HG03558 (cell line): ENCODE results near the gene FAM174C.
A peak's percentile ranks its signal among the peaks of the same experiment; 100 is the strongest.
"Not testable (repeated sequence)": the region's sequence is repeated elsewhere in the genome, so short reads cannot be mapped to it uniquely, and the experiment has no call there.

Experiments used
- ATAC-seq: cut with Tn5 transposase; IDR thresholded peaks from one replicate; pipeline ENCODE4 v1.9.1; 2021; ENCODE audit warnings: moderate number of reproducible peaks; ENCODE audit not compliant: unreplicated experiment; ENCODE audit errors: extremely low read depth

FAM174C gene

DNA sequence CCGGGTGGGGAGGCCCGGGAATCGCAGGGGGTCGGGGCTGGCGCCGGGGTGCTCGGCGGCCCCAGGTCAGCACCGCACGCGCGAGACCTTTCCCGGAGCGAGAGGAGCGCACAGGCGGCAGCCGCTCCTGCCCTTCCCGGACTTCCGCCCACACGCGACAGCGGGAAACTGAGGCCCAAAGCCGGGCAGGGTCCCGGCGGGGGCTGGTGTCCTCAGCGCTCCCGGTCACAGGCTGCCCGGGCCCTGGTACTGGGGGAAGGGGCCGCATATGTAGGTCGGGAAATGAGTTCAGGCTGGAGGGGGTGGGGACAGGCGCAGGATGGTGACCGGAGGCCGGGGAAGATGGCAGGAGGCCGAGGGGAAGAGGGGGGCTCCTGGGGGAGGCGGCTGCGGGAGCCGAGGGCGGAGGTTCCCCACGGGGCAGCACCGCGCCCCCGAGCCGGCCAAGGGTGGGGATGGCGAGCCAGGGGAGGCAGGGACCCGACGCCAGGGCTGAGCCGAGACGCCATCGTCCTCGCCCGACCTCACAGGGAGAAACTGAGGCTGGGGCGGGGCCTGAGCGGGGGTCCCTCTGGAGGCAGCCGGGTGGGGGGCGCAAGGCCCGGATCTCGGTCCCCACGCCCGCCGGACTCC lies 38.2 kb upstream of the FAM174C start:
- no peak for ATAC-seq

DNA sequence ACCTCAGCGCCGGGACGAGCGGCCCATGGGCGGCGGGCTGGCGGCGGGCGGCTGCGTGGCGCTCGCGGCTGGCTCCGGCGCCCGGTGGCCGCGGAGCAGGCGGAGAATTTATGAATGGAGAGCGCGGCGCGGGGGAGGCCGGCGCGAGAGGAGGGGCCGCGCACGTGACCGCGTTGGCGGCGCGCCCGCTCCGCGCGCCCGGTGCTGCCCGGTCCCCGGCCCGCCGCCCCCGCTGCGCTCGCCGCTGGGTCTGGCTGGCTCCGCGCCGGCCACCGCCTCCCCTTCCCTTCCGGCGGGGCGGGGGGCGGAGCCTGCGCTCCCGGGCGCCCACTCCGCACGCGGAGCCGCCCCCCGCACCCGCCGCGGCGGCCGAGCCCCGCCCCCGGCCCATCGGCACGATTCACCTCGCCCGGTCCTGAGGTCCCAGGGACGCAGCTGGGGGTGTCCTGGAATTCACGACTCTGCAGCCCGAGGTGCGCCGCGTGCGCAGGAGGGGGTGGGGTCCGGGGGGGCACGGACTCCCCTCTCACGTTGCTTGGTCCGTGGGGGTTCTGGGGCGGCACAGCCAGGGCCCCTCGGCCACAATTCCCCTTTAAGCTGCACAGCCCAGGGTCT lies 37.5 kb upstream of the FAM174C start, which contains the start of gene CBARP:
Gene CBARP, minus strand, starts transcription at position 252 of the 615 bp plus-strand sequence. CDS start 1,905 bp downstream, outside the sequence.
- ATAC-seq: no peak

DNA sequence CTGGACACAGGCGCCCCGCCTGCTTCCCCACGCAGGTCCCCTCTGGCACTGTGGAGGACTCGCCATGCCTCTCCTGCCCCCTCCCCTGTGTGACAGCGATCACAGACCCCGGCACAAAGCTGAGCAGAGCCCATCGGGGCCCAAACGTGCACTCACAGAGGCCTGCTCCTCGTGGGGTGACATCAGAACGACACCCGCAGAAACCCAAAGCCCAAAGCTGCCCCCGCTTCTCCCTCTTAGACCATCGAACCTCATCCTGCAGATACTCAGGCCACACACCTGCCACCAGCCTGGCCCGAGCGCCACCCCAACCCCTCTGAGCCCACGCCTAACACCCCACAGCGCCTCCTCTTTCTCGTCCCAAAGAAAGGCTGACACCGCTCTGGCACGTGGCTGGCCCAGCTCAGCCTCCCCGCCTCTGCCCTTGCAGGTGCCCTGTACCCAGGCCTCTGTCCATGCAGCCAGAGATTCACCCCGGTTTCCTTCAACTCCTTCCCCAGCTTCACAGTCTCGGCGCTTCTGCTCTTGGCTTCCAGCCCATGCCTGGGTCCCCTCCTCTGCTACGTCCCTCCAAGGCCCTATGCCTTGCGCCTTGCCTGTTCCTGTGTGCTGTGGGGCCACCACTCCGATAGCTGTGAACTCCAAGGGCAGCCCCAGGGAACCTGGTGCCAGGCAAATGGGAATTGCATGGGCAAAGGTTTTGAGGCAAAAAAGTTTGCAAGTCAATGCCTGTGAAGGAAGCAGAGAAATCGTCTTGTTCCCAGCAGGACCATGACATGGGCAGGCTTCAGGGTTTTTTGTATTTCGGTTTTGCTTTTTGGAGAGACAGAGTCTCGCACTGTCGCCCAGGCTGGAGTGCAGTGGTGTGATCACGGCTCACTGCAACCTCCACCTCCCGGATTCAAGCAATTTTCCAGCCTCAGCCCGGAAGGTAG lies 36.7 kb upstream of the FAM174C start:
- ATAC-seq: no peak

DNA sequence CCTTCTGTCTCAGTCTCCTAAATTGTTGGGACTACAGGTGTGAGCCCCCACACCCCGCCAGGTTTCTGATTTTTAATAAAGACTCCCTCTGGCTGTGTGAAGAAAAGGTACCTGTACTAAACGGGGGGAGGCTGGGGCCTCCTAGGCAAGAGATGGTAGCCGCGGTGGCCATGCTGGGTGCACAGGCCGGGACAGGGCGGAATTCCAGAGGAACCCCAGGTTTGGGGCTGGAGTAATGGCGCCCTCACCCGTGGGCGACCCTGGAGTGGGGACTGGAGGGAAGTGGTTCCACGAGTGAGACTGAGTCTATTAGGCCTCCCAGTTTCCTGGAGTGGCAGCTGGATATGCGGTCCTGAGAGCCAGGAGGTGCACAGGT lies 35.9 kb upstream of the FAM174C start:
- ATAC-seq: no peak

DNA sequence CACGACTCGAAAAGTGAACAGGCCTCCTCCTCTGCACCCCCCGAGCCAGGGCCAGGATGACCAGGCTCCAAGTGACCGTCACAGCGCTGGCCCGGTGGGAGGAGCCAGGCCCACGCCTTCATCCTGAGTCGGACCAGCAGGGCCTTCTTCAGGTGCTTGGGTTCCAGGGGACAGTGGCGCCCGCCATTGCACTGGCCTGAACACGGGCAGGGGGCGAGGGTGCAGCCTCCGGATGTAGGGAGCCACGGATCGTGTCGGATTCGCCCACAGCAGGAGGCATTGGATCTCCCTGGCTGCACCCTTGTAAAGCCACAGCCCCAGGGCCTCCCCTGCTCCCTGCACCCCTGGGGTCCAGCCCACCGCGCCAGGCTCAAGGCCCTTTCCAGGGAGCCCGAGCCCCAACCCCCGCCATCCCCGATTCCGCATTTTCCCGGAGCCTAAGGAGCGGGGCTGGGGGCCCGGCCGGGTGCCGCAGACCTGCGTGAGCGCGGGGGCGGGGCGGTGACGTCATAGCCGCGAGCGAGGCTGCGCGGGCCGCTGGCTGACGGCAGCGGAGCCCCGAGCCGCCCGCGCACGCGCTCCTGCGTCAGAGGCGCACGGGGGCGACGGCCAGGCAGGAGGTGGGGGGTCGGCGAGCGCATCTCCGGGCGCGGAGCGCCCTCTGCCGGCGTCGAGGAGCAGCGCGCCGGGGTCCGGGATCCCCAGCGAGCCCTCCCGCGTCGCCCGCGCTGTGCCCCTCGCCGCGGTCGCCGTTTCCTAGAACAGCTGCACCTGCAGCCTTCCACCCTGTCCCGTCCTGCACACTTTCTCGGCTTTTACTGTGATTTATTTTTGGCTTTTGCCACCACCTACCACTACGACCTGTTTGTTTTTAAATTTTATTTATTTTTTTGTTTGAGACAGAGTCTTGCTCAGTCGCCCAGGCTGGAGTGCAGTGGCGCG lies 35.3 kb upstream of the FAM174C start:
- ATAC-seq: no peak

DNA sequence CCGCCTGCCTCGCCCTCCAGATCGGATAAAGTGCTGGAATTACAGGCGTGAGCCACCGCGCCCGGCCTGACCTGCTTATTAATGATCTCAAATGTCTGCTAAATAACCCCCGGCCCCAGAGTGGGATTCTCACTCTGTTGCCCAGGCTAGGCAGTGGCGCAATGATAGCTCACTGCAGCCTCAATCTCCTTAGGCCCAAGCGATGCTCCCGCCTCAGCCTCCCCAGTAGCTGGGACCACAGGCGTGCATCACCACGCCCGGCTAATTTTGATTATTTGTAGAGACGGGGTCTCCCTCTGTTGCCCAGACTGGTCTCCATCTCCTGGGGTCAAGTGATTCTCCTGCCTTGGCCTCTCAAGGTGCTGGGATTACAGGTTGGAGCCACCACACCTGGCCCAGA lies 34.4 kb upstream of the FAM174C start:
- no peak for ATAC-seq

DNA sequence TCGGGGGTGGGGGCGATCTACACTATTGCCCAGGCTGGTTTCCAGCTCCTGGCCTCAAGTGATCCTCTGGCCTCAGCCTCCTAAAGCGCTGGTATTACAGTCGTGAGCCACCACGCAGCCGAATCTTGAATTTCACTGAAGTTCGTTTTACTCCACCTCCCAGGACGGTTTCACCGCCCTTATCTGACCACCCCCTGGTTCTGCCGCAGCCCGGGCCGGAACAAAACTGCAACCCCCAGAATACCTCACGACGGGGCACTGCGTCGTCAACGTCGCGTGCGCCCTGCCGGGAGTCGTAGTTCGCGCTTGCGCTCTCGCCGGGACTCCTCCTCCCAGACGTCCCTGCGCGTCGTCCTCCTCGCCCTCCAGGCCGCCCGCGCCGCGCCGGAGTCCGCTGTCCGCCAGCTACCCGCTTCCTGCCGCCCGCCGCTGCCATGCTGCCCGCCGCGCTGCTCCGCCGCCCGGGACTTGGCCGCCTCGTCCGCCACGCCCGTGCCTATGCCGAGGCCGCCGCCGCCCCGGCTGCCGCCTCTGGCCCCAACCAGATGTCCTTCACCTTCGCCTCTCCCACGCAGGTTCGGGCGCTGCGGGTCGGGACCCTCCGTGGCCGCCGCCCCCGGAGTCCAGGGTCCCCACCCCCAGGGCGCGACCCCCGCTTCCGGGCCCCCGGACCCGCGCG lies 33.8 kb upstream of the FAM174C start, which contains the start of gene ATP5F1D:
Gene ATP5F1D, plus strand, starts transcription at position 335 of the 679 bp plus-strand sequence. Its CDS starts 100 bp downstream, at position 435.
- peak; percentile 38 for ATAC-seq

DNA sequence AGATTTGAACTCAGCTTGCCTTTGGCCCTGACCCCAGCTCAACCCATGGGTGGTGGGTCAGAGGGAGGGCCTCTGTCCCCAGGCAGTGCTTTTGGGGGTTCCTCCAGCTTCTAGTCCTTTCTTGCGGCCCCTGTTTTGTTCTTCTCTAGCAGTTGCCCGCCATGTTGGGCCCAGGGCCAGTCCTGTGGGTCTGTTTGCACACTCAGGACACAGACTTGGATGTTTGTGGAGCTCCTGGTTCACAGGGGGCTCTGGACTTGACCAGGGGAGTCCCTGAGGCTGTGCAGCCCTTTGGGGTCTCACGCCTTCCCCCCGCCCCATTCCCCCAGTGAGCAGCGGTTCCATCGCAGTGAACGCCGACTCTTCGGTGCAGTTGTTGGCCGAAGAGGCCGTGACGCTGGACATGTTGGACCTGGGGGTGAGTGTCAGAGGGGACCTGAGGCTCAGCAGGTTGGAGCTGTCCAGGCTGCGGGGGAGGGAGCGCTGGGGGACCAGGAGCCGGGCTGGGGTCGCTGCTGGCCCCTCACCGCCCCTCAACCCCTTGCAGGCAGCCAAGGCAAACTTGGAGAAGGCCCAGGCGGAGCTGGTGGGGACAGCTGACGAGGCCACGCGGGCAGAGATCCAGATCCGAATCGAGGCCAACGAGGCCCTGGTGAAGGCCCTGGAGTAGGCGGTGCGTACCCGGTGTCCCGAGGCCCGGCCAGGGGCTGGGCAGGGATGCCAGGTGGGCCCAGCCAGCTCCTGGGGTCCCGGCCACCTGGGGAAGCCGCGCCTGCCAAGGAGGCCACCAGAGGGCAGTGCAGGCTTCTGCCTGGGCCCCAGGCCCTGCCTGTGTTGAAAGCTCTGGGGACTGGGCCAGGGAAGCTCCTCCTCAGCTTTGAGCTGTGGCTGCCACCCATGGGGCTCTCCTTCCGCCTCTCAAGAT lies 31.3 kb upstream of the FAM174C start:
- ATAC-seq: no peak

DNA sequence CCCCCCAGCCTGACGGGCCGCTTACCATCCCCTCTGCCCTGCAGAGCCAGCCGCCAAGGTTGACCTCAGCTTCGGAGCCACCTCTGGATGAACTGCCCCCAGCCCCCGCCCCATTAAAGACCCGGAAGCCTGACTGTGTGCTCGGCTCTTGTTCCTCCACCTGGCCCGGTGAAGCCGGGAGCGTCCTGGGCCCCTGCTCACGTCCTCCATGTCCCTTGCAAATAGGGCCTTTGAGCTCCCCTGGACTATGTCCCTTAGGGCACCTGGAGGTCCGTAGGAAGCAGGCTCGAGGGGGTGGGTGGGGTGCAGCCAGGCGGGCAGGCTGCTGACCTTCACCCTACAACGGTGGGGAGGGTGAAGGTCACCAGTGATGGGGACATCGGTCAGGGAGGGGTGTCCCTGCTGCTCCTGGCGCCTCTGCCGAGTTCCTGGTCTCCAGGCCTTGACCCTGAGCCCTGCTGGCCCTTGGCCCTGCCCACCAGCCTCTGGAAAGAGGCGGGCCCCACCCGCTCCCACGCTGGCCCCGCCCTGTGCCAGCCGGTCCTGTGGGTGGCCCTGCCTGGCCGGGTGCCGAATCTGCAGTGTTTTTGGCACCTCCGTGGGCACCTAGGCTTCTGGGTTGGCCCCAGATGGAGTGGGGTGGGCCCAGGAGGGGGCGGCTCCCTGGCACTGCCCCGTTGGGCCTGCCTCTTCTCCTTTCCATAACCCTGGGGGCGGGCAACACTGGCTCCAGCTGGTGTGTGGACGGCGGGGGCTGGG lies 30.5 kb upstream of the FAM174C start:
- no peak for ATAC-seq

DNA sequence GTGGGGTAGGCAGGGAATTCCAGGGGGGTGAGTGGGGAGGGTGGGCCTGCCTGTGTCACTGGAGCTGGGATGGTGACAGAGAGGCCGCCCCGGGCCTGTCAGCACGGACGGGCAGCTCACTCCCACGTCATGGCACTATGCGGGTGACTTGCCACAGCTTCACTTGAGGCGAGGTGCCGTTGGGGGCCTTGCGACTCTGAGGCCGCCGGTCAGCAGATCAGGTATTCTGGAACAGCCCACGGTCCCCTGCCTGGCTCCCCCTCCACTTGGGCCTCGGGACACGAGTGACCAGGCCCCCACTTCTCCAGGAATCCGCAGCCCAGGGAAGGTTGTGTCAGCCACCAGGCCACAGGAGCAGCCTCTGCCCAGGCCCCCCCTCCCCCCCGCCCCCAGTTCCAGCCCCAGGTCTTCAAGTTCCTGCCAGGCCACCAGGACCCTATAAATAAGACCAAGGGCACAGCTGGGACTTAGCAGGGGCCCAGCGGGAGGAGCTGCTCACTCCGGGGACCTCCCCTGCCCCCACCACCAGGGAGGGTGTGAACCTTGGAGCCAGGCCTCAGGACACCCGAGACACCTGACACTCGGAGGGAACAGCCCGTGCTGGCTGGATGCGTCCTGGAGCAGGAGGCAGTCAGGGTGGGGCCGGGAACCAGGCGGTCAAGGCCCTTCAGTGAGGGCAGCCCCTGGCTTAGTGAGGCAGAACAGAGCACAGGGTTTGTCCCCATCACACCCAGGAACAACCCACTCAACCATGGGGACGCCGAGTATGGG lies 29.7 kb upstream of the FAM174C start:
- ATAC-seq: no peak

DNA sequence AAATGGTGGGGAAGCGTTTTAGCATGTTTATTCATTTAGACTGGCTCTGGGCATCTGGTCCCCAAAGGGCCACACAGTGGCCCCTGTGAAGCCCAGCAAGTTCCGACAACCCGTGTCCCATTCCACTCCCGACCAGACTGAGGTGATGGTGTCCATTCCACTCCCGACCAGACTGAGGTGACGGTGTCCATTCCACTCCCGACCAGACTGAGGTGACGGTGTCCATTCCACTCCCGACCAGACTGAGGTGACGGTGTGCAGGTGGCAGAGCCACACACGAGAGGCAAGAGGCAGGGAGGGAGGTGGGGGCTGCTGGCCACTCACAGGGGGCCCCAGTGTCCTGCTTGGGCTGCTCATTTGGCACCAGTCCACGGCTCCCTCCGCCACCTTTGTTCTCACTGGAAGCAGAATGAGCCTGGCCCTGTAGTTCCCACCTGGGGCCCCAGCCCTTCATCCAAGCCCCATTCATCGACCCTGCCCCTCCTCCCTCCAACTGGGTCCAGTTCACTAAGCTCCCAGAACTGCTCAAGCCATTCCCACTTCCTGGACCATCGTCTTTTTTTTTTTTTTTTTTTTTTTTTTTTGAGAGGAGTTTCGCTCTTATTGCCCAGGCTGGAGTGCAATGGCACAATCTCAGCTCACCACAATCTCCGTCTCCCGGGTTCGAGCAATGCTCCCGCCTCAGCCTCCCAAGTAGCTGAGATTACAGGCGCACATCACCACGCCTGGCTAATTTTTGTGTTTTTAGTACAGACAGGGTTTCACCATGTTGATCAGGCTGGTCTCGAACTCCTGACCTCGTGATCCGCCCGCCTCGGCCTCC lies 28.9 kb upstream of the FAM174C start:
- not testable (repeated sequence) for ATAC-seq

DNA sequence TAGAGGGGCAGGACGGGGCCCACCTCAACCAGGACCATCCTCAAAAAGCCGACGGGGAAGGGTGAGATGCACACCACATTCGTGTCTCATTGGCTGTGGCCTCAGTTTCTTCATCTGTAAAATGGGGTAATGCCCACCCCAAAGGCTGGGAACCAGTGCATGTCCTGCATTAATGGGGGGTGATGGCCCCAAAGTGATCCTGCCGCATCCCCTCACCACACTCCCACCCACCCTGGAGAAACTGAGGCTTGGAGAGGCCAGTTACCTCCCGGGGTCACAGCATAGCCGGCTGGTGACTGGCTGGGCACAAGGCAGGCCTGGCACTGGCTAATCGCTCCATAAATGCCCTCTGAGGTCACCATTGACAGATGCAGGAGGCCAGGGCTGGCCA lies 27.6 kb upstream of the FAM174C start:
- ATAC-seq: no peak

DNA sequence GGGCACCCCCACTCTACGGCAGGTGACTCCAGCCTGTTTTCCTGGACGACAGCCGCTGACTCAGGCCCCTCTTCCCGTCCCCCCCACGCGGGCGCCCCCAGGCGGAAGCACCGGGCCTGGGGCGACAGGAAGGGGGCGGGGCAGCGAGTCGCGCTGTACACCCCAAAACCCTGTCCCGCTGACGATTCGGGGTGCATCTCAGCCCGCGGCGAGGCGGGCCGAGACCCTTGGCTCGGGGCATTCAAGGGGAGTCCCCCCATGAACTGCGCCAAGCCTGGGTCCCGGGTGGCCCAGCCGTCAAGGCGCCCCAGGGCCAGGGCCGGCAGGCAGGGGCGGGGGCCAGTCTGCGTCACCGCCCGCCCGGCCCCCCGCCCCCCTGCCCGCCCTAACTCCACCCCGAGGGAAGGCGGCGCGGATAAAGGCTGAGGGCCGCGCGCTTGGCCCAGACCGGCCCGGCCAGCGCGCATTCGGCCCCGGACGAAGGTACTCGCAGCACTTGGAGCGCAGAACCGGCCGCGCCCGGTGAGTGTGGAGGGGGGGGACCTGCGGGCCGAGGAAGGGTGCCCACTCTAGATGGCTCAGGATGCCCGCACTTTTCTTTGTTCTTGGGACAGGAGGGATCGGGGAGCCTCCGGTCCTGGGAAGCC lies 27.1 kb upstream of the FAM174C start, which contains the start of gene MIDN:
Gene MIDN, plus strand, starts transcription at position 445 of the 647 bp plus-strand sequence. CDS start 1,714 bp downstream, outside the sequence.
- no peak for ATAC-seq

DNA sequence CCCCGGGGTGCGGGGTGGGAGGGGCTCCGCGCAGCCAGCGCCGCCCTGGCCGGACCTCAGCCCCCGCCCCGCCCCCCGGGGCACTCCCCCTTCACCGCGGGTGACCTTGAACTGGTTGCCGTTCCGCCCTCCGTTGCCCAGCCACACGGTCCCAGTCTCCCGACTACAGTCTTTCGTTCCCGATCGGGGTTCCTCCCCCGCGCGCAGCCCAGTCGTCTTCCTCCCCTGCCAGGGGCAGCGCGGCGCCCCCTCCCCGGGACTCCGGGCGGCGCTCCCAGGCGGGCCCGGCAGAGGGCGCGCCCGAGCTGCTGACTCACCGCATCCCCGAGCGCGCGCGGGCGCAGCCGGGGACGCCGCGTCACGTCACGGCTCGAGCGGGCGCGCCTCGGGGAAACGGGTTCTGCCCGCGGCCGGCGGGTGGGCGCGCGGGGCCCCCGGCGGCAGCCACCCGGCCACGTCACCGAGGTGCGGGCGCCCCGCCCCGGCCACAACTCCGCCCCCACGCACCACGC lies 26.5 kb upstream of the FAM174C start:
- ATAC-seq: no peak

DNA sequence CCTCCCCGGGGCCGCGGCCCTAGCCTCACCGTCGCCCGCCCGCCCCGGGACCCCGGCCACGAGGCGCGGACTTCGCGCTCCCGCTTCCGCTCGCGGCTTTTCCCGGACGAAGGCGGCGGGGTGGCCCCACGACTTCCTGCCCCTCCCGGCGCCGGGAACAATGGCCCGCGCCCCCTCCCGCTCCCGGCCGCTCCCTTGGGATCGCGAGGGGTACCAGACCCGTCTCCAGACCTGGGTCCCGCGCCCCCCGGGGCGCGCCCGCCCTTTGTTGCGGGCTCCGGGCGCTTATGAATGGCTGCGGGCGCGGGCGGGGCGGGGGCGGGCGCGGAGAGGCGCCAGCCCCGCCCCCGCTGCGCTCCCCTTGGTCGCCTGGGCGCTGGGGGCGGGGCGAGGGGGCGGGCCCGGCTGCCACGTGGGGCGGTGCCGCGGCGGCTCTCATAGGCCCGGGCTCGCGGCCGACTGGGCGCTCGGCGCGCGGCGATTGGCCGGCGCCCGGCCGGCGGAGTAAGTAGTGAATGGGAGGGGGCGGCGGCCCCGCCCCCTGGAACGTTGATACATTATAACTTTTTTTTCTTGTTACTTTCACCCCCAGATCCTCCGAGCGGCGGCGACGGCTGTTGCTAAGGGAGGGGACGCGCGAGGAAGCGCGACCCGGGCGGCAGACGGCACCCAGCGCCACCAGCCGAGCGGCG lies 25.9 kb upstream of the FAM174C start:
- no peak for ATAC-seq
